T follicular helper cell (primary cell): ENCODE data around the gene PRKG1.
"Not testable (repeated sequence)": the region's sequence is repeated elsewhere in the genome, so short reads cannot be mapped to it uniquely, and the experiment has no call there.

Experiments
- DNase-seq: peaks from one replicate; pipeline ENCODE4 v3.0.0-alpha.2; 2020; ENCODE audit warnings: low read depth

PRKG1 gene

DNA sequence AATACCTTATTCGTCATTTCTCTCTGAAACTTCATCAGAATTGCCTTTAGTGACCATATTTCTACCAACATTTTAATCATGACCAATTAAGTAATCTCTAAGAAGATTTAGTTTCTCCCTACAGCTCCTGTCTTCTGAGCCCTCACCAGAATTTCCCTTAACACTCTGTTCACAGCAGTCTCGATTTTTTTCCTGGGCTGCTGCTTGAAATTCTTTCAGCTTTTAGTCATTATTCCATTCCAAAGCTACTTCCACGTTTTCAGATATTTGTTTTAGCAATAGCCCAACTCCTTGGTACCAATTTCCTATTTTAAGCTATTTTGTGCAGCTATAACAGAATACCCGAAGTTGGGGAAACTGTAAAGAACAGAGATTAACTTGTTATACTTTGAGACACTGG, 1047.4 kb downstream of the PRKG1 start:
- DNase-seq, result no peak

DNA sequence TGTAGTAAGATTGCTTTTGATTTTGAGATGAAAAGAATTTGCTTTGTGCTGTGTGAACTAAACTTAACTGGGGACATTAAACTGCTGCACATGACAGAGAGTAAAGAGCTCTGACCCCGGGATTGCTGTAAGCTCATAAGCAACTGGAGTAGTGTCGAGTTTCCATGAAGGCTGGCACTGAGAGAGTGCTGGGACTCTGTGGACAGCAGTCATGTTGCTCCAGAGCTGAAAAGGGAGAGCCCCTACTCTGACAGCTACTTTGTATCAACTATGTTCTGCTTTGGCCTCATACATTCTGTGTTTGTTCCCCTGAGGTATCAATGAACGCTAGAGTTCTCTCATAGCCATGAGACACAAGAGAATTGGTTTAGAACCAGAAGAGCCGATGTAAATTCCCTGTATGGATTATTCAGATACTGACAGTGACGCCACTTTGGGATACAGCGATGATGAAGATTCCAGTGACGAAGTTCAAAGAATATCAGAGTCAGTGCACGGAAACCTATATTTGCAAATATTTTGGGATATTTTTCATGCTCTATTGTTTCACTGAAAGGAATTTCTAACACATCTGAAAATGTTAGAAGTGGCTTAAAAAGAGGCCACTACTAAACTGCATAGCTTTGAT, 1053.9 kb downstream of the PRKG1 start:
- no peak for DNase-seq

DNA sequence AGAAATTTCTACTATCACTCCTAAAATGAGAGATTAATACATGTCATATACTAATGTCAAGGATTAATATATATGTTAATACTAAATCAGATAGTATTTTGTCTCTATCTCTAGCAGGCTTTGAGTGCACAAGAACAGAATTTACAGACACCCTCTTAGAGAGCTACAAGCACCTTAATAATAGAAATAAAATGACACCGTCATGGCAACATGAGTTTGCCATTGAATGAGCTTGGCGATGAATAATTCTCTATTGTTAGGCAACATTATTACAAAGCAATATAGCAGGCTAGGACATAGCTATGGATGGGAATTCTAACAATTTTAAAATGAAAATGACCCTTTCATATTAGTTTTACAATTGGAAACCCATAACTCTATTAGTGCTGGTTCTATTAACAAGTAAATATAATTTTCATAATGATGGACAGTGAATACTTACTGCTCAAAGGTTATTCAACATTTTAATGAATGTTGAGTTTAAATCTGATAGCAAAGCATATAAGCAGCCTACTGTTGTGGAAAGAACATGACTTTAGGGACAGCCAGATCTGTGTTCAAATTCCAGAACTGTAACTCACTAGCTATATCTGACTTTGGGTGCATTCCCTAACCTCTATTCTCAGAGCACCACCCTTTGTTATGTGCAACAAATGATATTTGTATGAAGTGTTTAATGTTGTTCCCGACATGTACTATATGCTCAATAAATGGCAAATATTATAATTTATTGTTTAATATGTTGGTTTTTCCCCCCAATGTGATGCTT, 1055.3 kb downstream of the PRKG1 start:
- DNase-seq, result no peak

DNA sequence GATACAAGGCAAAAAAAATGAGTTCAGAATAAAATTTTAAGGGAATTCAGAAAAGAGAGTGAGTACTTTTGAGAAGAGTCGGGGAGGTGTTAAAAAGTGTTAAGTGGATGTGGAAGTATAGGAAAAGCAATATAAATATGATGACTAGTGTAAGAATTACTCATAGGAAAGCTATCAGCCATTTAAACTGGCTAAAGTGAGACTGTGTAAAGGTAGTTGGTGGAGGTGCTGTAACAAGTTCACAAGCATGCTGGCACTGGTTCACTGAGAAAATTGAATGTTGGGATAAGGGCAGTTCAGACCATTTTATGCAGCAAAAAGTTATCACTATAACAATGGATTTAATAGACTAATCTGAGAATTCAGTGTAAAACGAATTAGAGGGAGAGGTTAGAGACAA, 1060.8 kb downstream of the PRKG1 start:
- DNase-seq, result no peak

DNA sequence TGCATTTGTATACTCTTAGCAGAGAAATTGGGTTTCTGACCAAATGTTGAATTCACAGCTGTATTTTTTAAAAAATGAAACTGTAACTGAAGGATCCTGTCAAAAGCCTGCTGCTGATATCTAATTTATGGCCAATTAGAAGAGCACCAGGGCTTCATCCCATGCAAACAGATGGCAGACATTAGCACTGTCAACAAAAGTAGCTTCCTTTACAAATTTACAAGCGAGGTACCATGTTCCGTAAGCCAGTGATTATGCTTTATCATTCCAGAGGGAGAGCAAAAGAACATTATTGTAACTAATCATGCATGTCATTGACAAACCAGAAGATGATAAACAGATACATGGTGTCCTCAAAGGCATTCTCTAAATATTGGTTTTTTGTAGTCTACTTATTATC, 1062.6 kb downstream of the PRKG1 start:
- no peak for DNase-seq

DNA sequence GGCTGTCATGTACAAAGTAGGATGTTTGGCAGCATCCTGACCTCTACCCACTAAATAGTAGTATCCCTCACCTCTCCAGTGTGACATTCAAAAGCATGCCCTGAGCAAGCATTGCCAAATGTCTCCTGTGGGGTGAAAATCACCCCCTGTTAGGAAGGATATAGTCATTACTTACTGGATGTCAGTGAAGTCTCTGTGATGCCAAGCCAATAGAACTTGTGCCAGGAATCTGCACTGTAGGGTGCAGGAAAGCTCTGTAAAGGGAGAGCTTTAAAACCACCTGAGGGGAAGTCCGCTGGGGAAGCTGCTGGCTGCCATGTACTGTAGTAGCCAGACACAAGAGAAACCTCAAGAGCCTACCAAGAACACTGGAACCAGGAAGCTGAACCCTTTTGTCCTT, 1069.1 kb downstream of the PRKG1 start:
- no peak for DNase-seq

DNA sequence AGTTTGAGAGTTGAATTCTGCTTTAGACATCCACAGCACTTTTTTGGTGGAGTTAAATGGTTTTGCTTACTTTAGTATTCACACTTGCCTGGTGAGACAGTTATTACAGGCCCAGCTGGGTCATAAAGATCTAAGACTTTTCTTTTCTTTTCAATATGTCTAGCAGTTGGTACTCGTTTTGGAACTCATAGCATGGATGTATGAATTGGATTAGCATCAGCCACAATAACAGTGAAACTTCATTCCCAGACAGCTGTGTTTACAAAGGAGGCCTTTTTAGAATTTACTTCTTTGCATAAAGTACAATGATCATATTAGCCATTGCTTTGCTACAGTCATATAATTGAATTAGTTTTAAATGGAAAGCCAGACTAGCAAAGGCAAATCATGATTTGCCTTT, 1071.3 kb downstream of the PRKG1 start:
- DNase-seq, result no peak

DNA sequence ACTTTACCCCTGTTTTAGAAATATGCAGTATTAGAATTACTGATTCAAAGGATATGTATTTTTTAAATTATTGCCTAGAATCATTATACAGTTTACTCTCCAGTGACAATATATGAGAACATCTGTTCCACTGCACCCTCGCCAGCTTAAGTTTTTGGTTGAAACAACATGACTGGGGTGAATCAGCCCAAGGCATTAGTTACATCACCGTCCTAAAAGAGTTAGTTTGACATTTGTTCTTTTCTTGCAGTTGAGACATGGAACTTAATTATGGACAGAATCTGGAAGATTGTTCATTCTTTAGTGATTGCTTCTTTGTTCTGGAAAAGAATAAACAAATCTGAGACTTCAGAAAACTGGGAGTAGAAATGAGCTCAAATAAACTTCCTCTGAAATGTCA, 1072.5 kb downstream of the PRKG1 start:
- no peak for DNase-seq

DNA sequence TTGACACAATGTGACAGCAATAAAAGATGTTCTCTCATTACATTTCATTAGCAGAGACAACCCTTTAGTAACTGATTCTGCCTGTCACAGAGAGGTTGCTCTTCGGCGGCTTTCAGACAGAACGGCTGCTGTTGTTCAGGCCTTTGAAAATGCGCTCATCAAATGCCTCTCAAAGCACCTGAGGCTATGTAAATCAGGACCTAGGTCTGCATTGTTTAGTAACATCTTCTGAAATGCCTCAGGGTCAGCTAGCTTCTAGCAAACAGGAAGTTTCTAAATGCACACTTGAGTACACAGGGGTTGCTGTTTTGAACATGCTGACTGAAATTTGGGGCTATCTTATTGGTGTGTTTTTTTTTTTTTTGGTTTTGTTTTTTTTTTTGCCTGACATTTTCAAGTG, 1096.5 kb downstream of the PRKG1 start:
- DNase-seq, result no peak

DNA sequence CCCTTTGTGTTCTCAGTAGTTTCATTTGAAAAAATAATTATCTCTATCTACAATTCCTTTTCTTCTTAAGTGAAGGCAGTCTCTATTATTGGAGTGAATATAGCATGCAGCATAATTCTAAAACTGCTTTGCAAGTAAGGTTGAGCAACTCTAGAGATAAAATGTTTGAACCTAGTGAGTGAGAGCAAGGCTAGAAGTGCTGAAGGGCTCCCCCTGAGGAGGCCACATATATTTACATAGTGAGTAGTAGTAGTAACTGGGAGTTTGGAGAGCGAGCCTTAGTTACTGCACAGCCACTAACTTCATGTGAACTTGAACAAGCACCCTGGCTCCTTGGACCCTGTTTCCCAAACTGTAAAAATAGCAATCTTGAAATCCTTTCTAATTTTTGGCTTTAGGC, 1098.3 kb downstream of the PRKG1 start:
- DNase-seq, result no peak

DNA sequence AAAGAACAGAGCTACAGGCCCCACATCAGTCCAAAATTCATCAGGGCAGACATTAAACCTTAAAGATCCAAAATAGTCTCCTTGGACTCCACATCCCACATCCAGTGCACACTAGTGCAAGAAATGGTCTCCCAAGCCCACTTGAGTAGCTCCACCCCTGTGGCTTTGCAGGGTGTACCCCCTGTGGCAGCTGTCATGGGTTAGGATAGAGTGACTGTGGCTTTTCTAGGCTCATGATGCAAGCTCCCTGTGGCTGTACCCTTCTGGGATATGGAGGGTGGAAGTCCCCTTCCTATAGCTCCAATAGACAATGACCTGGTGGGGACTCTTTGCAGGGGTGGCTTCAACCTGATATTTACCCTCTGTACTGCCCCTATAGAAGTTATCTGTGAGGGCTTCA, 1111.0 kb downstream of the PRKG1 start:
- DNase-seq, result no peak

DNA sequence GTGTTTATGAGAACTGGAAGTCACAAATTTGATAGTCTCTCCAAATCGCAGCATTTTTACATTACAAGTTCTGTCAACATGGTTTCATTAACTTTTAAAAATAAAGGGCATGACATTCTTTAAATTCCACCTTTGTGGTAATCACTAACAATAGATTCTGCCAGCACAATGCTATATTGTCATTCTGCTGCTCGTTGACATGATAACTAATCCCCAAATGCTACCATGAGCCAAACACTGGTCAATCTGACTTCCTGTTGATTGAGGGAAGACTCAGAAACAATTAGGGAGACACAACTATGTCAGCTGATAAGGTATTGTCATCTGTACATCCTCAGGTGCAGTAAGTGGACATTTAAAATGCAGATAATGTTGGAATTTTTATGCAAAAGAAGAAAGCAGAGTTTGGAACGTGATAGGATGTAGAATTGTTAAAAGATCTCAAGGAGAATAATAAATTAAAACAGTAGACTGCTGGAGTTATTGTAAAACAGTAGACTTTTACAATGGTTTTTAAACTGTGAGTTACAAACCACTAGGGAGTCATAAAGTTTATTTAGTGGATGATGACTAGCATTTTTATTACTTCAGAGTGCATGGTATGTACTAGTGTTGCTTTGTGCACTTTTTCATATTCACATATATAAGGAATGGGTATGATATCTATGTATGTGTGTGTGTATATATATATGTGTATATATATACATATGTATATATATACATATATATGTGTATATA, 1113.4 kb downstream of the PRKG1 start:
- no peak for DNase-seq

DNA sequence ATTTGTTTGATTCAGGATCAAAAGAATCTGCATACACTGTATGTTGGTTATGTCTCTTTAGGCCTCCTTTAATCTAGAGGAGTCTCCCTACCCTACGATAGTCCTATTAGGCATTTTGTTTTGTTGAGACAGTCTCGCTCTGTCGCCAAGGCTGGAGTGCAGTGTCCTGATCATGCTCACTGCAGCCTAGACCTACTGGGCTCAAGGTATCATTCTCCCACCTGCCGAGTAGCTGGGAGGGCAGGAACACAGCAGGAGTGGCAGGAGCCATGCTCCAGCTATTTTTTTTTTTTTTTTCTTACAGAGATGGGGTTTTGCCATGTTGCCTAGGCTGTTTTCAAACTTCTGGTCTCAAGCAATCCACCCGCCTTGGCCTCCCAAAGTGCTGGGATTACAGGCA, 1116.8 kb downstream of the PRKG1 start:
- DNase-seq, result no peak

DNA sequence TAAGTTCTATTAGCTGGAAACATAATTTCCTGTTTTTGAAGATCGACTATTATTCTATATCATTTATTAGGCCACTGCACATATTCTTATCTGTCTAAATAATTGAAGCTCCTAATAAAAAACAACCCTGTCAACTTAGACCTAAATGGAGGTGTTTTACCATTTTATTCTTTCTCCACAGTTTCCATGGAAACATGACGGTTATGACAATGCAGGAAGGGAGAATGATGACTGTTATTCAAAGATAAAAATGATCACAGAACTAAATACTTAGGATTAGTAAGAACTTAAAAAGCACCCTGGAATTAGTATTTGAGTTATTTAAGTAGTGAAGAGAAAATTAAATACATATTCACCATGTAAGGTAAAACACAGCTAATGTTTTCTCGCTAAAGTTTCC, 1119.9 kb downstream of the PRKG1 start:
- DNase-seq, result no peak

DNA sequence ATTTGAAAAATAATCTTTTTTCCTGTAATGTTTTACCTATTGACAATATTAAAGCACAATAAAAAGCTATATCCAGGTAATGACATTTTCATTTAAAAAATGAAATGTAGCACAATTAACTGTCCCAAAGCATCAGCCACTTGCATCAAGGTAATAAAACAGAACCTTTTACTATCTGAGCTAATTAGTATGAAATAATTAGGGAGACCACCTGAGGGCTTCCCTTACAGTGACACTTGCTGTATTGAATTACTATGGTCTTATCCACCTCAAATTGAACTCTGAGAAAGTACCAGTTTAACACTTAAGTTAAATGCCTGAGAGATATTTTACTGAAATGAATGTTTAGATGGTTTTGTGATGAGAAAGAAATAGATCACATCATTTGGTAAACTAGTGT, 1120.4 kb downstream of the PRKG1 start:
- no peak for DNase-seq

DNA sequence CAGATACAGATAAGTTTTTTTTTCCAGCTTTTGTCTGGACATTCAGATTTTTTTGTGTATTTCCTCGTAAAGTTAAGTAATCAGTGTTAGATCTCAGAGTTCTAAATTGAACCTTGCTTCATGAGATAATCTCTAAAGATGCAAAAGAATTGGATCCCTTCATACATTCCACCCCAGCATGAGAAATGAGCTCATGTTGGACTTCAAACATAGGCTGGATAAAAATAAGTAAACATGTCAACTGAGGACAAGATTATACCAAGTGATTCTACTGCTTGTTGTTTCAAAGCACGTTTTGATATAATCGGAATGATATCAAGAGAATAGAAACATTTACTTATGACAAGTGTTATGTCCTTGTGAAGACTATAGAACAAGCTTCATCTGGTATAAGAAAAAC, 1122.8 kb downstream of the PRKG1 start:
- DNase-seq, result no peak

DNA sequence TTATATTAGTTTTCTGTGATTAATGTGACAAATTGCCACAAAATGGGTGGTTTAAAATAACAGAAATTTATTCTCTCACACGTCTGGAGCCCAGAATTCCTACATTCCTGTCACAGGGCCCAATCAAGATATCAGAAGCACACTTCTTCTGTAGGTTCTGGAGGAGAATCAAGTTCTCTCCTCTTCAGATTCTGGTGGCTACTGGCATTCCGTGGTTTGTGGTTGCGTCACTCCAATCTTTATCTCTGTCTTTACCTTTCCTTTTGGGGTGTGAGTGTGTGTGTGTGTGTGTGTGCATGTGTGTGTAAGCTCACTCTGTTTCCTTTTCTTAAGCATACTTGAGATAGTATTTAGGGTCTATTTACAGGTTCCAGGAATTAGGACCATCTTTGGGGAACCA, 1124.3 kb downstream of the PRKG1 start:
- DNase-seq, result no peak

DNA sequence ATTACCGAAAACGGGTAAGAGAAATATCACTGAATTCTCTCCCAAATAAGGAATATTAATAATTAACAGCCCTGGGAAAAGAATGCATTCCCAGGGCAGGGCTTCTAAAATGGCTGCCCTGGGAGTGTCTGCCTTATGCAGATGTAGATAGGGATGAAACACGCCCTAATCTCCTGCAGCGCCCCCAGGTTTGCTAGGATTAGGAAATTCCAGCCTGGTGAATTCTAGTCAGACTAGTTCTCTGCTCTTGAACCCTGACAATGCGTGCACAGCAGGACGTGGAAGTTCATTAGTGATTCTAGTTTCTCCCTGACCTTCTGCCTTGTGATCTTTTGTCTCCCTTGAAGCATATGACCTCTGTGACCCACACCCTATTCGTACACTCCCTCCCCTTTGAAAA, 1130.6 kb downstream of the PRKG1 start:
- not testable (repeated sequence) for DNase-seq

DNA sequence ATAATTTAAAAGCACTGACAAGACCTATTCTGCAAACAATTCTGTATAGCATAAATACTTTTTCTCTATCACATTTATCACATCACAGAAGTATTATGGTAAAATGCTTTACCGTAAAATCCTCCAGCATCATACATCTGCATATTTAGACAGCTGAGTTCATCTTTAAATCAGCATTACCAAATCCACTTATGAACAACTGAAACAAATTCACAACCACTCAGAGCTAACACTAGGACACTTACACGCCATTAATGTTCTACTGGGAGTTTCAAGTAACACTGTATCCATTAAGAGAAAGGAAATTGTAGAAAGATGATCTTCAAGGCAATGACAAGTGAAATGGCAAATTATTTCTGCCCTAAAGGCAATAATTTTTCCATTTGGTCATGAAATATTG, 1134.1 kb downstream of the PRKG1 start:
- DNase-seq, result no peak

DNA sequence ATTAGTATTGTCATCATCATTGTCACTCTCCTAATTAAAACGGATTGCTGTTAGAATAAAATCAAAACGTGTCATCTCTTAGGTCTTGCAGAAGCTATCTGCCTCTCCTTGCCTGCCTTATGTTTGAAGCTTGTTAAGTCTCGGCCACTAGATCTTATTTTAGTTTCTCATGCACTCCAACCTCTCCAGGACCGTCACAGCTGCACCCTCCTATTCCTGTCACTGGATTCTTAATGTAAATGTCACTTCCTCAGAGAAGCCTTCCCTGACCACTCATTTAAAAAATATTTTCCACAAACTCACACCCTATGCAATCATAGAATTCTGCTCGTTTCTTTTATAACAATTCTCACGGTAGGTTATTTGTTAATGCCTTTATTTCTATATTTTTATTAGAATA, 1135.9 kb downstream of the PRKG1 start:
- no peak for DNase-seq

DNA sequence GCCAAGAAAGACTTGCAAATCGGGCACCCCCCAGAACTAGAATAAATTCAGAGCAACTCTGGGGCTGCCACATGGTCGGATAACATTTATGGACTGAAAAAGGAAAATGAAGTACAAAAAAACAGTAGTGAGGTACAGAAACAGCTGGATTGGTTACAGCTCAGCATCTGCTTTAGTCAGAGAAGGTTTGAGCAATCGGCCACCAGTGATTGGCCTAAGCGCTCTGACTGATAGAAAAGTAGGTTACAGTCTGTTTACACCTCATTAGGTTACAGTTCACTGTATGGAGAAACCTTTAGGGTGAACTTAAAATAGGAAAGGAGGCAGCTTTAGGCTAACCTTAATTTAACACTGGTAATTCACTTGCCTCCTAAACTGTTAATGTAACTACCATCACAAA, 1137.8 kb downstream of the PRKG1 start:
- DNase-seq, result no peak

DNA sequence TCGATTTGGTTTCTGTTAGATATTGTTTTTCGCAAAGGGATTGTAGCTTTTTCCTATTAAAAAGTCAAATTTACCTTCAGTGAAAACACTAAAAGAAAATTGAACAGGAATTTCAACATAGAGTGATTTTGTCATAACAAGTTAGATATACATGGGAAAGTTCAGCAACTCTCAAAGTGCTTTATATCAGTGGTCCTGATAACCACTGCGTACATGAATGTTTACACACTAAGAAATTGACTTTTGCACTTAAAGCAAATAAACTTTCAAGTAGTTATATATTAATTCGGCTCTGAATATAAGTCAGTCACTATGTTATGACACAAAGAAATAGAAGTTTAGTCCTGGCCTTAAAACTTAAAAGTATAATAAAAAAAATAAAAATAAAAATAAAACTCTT, 1138.5 kb downstream of the PRKG1 start:
- no peak for DNase-seq

DNA sequence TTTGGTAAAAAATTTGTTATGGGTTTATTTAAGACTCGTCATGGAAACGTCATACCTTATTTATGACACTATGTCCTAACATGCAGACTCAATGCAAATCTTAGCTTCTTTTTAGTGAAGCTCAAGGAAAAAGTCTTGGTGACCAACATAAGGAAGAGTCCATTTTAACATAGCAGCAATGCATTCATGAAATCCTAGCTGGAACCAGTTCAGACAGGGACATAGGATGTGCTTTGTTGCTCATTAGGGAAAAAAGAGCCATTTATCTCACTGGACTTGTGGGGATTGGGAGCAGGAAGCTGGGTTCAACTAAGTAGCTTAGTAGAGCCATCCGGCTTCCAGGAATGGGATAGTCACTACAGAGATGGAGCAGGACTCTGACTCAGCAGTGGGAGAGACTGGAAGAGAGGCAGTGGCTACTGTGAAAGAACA, 1139.0 kb downstream of the PRKG1 start:
- no peak for DNase-seq
